H1 (cell line): ENCODE data around the gene ATXN2. TPM values are rescaled to one million over a fixed set of nuclear protein-coding genes. Genes with fewer than 3 reads are reported as not detected.

ENCODE experiments used
- CTCF ChIA-PET: fragments of 300-600 bp; sonication (Branson Sonifier 250); formaldehyde crosslinking; loops from one replicate; lab custom pipeline; 2021; ENCODE audit not compliant: partially characterized antibody; lab: Charles Lee
- POLR2A ChIA-PET: fragments of 300-600 bp; sonication (Branson Sonifier 250); formaldehyde crosslinking; loops from one replicate; lab custom pipeline; 2021; ENCODE audit warnings: inconsistent platforms; ENCODE audit not compliant: partially characterized antibody; lab: Charles Lee
- DNase-seq, 2 experiments: peaks; one replicate each; pipeline versions ENCODE4 v3.0.0 to v3.0.0-alpha.2; 2010 to 2022; ENCODE audit warnings: low spot score in 2 of 2, low read depth in 1 of 2, mixed read lengths in 1 of 2
- FAIRE-seq: peaks from 2 replicates; lab custom pipeline; 2011; peaks lifted over from hg19 to GRCh38; lab: Jason Lieb, UNC
- H2AFZ ChIP-seq: 2 replicates; pipeline ENCODE4 v1.8.1; 2012; ENCODE audit warnings: low read length, inconsistent platforms
- H2AK5ac ChIP-seq: 2 replicates; pipeline ENCODE4 v1.6.1; 2013; ENCODE audit warnings: low read depth, low read length
- H2BK120ac ChIP-seq: replicated peaks from 2 replicates; pipeline ENCODE3; 2013; ENCODE audit warnings: low read depth, low read length, inconsistent platforms
- H2BK12ac ChIP-seq: 2 replicates; pipeline ENCODE4 v1.6.1; 2013; ENCODE audit warnings: low read depth, low read length
- H2BK15ac ChIP-seq: 2 replicates; pipeline ENCODE4 v1.6.1; 2013; ENCODE audit warnings: low read length
- H2BK20ac ChIP-seq: 2 replicates; pipeline ENCODE4 v1.6.1; 2013; ENCODE audit warnings: low read length
- H2BK5ac ChIP-seq: 2 replicates; pipeline ENCODE4 v1.6.1; 2013; ENCODE audit warnings: low read depth, low read length
- H3K14ac ChIP-seq: 2 replicates; pipeline ENCODE4 v1.6.1; 2013; ENCODE audit warnings: inconsistent platforms; ENCODE audit not compliant: insufficient read length
- H3K18ac ChIP-seq: 2 replicates; pipeline ENCODE4 v1.6.1; 2013; ENCODE audit warnings: low read length; ENCODE audit errors: extremely low read depth
- H3K23ac ChIP-seq: 2 replicates; pipeline ENCODE4 v1.6.1; 2013; ENCODE audit warnings: inconsistent platforms; ENCODE audit not compliant: insufficient read length
- H3K23me2 ChIP-seq: 2 replicates; pipeline ENCODE4 v1.6.1; 2013; ENCODE audit warnings: low read depth, low read length
- H3K27ac ChIP-seq: 2 replicates; pipeline ENCODE4 v1.6.1; 2011; ENCODE audit warnings: low read depth, low read length, inconsistent platforms
- H3K27me3 ChIP-seq, 4 experiments: replicated peaks in 1 of 4; 1 replicate in 1 of 4; 2 replicates in 3 of 4; pipeline versions ENCODE4 v1.6.1 to v1.8.1; 2011 to 2013; ENCODE audit warnings: low read length in 3 of 4, mild to moderate bottlenecking in 3 of 4, inconsistent platforms in 2 of 4, mixed read lengths in 2 of 4, moderate library complexity in 1 of 4; ENCODE audit not compliant: control insufficient read depth in 3 of 4, insufficient read depth in 3 of 4; ENCODE audit errors: extremely low read depth in 1 of 4
- H3K36me3 ChIP-seq, 4 experiments: 2 replicates each; pipeline versions ENCODE4 v1.6.1 to v1.8.1; 2011 to 2013; ENCODE audit warnings: mild to moderate bottlenecking in 4 of 4, low read length in 3 of 4, moderate library complexity in 2 of 4, control low read depth in 1 of 4, inconsistent platforms in 1 of 4; ENCODE audit not compliant: insufficient read depth in 4 of 4, control insufficient read depth in 2 of 4
- H3K4ac ChIP-seq: replicated peaks from 2 replicates; pipeline ENCODE3; 2013; ENCODE audit warnings: low read length, low read depth, mixed read lengths, inconsistent platforms; ENCODE audit not compliant: insufficient read length
- H3K4me1 ChIP-seq, 4 experiments: replicated peaks in 1 of 4; 1 replicate in 1 of 4; 2 replicates in 3 of 4; pipeline versions ENCODE4 v1.6.1 to v1.8.1; 2011 to 2013; ENCODE audit warnings: low read length in 3 of 4, inconsistent platforms in 2 of 4, mixed read lengths in 1 of 4; ENCODE audit not compliant: insufficient read depth in 4 of 4, control insufficient read depth in 3 of 4
- H3K4me2 ChIP-seq, 2 experiments: 2 replicates each; pipeline versions ENCODE4 v1.6.1 to v1.8.1; 2011 to 2013; ENCODE audit warnings: low read depth in 2 of 2, low read length in 2 of 2, control low read depth in 1 of 2, inconsistent platforms in 1 of 2, mild to moderate bottlenecking in 1 of 2; ENCODE audit not compliant: insufficient read depth in 1 of 2
- H3K4me3 ChIP-seq, 4 experiments: fragments of 200-600, 300-600 bp in 1 of 4; sonication (generic), shearing (Covaris generic), sonication (Bioruptor Twin) in 1 of 4; 2 replicates each; pipeline versions ENCODE4 v1.5.1 to v1.8.1; 2011 to 2016; ENCODE audit warnings: low read length in 4 of 4, low read depth in 3 of 4, control low read depth in 2 of 4, inconsistent platforms in 2 of 4, mild to moderate bottlenecking in 2 of 4, mixed read lengths in 1 of 4, moderate library complexity in 1 of 4; ENCODE audit not compliant: insufficient read depth in 2 of 4; ENCODE audit errors: extremely low read depth in 1 of 4
- H3K56ac ChIP-seq: replicated peaks from 2 replicates; pipeline ENCODE3; 2013; ENCODE audit warnings: low read depth, mild to moderate bottlenecking, mixed read lengths, low read length, inconsistent platforms; ENCODE audit not compliant: insufficient read length
- H3K79me1 ChIP-seq: 2 replicates; pipeline ENCODE4 v1.6.1; 2013; ENCODE audit warnings: low read depth, low read length, control low read depth
- H3K79me2 ChIP-seq, 2 experiments: 2 replicates each; pipeline versions ENCODE4 v1.6.1 to v1.8.1; 2012 to 2013; ENCODE audit warnings: low read length in 2 of 2, mild to moderate bottlenecking in 2 of 2, inconsistent platforms in 1 of 2; ENCODE audit not compliant: insufficient read depth in 2 of 2, control insufficient read depth in 1 of 2
- H3K9ac ChIP-seq, 4 experiments: replicated peaks in 1 of 4; 1 replicate in 1 of 4; 2 replicates in 3 of 4; pipeline versions ENCODE4 v1.6.1 to v1.8.1; 2011 to 2013; ENCODE audit warnings: low read depth in 3 of 4, low read length in 3 of 4, control low read depth in 2 of 4, mild to moderate bottlenecking in 2 of 4, moderate library complexity in 2 of 4, inconsistent platforms in 1 of 4; ENCODE audit errors: extremely low read depth in 1 of 4
- H3K9me3 ChIP-seq, 2 experiments: 2 replicates each; pipeline versions ENCODE4 v1.6.1 to v1.8.1; 2012 to 2013; ENCODE audit warnings: mild to moderate bottlenecking in 2 of 2, moderate library complexity in 2 of 2, control low read depth in 1 of 2, inconsistent platforms in 1 of 2, low read depth in 1 of 2, low read length in 1 of 2, mixed read lengths in 1 of 2; ENCODE audit not compliant: insufficient read depth in 2 of 2
- H4K20me1 ChIP-seq, 2 experiments: replicated peaks in 1 of 2; 2 replicates each; pipeline versions ENCODE3 to v1.8.1; 2011 to 2013; ENCODE audit warnings: inconsistent platforms in 2 of 2, low read length in 2 of 2, mild to moderate bottlenecking in 1 of 2; ENCODE audit not compliant: insufficient read depth in 2 of 2, control insufficient read depth in 1 of 2
- H4K5ac ChIP-seq: 2 replicates; pipeline ENCODE4 v1.6.1; 2013; ENCODE audit warnings: low read length, low read depth, mixed read lengths, inconsistent platforms; ENCODE audit not compliant: insufficient read length
- H4K8ac ChIP-seq: 2 replicates; pipeline ENCODE4 v1.8.0; 2013; ENCODE audit warnings: mild to moderate bottlenecking, moderate library complexity, low read length, inconsistent platforms; ENCODE audit not compliant: insufficient read depth; ENCODE audit errors: extremely low read depth
- H4K91ac ChIP-seq: replicated peaks from 2 replicates; pipeline ENCODE3; 2013; ENCODE audit warnings: low read length, mixed read lengths, inconsistent platforms; ENCODE audit not compliant: insufficient read length
- ASH2L ChIP-seq: fragments of 200-600, 300-600 bp; sonication (generic); IDR thresholded peaks from one replicate; pipeline ENCODE4 v1.7.1; 2017; ENCODE audit warnings: low read length
- CBX5 ChIP-seq: fragments of 300-800, 300-1000 bp; sonication (generic); IDR thresholded peaks from 2 replicates; pipeline ENCODE4 v1.7.1; 2016; ENCODE audit warnings: antibody characterized with exemption, low read length, low read depth
- CHD2 ChIP-seq: IDR thresholded peaks from 2 replicates; pipeline ENCODE4 v1.6.1; 2012; ENCODE audit warnings: low read length, improper control_type of control experiment
- EGR1 ChIP-seq: IDR thresholded peaks from 2 replicates; pipeline ENCODE4 v1.6.1; 2011; ENCODE audit warnings: low read depth, low read length, borderline replicate concordance
- HDAC2 ChIP-seq, 2 experiments: fragments of 300-600 bp in 1 of 2; sonication (generic) in 1 of 2; IDR thresholded peaks; 2 replicates each; pipeline ENCODE4 v1.6.1; 2011 to 2012; ENCODE audit warnings: low read depth in 2 of 2, low read length in 2 of 2, mild to moderate bottlenecking in 2 of 2, moderate library complexity in 2 of 2, borderline replicate concordance in 1 of 2, inconsistent platforms in 1 of 2
- POLR2AphosphoS5 ChIP-seq: IDR thresholded peaks from 2 replicates; pipeline ENCODE4 v1.6.1; 2011; ENCODE audit warnings: low read depth, low read length
- POU5F1 ChIP-seq: IDR thresholded peaks from 2 replicates; pipeline ENCODE4 v1.6.1; 2011; ENCODE audit warnings: low read depth, mild to moderate bottlenecking, low read length, moderate library complexity
- RAD21 ChIP-seq, 2 experiments: IDR thresholded peaks in 1 of 2; conservative IDR thresholded peaks in 1 of 2; 2 replicates each; pipeline ENCODE4 v1.6.1; 2011; ENCODE audit warnings: low read depth in 2 of 2, low read length in 2 of 2, improper control_type of control experiment in 1 of 2, inconsistent platforms in 1 of 2, mild to moderate bottlenecking in 1 of 2, moderate library complexity in 1 of 2
- RNF2 ChIP-seq: fragments of 200-900, 300-1000 bp; sonication (generic); IDR thresholded peaks from 2 replicates; pipeline ENCODE4 v1.7.1; 2016; ENCODE audit warnings: borderline replicate concordance, low read depth, mild to moderate bottlenecking, antibody characterized with exemption, low read length; ENCODE audit not compliant: poor library complexity, severe bottlenecking; ENCODE audit errors: missing control alignments
- SP2 ChIP-seq: IDR thresholded peaks from 2 replicates; pipeline ENCODE4 v1.6.1; 2012; ENCODE audit warnings: mild to moderate bottlenecking, low read length, inconsistent platforms
- TAF7 ChIP-seq: optimal IDR thresholded peaks from 2 replicates; pipeline ENCODE3; 2011; ENCODE audit warnings: low read depth, mild to moderate bottlenecking, inconsistent platforms, low read length, moderate library complexity, borderline replicate concordance
- WGBS, 2 experiments: shearing (Covaris generic) in 1 of 2; methylation state at CpG; one replicate each; pipeline versions ENCODE4 v1.1.6 to v1.1.7; 2013 to 2015; ENCODE audit warnings: low lambda C conversion rate in 2 of 2, mixed read lengths in 2 of 2, inconsistent platforms in 1 of 2, low coverage in 1 of 2, missing lambda C conversion rate in 1 of 2; ENCODE audit not compliant: insufficient replicate concordance in 2 of 2, insufficient coverage in 1 of 2, insufficient read length in 1 of 2; ENCODE audit errors: extremely low coverage in 1 of 2, missing lambda C conversion rate in 1 of 2; 5-methylcytosine and 5-hydroxymethylcytosine counted together
- polyA plus RNA-seq, 7 experiments: library from polyadenylated mRNA; depleted of rRNA in 3 of 7; stranded (reverse) in 5 of 7; unstranded in 2 of 7; fragments of >200 nt in 5 of 7; fragments of 200-250 nt in 2 of 7; gene quantifications; 1 replicate in 5 of 7; 2 replicates in 1 of 7; 4 replicates in 1 of 7; pipeline versions ENCODE4 v1.2.1 to v1.2.3, GENCODE V29; 2011 to 2013; ENCODE audit warnings: missing spikeins in 2 of 7, mixed read lengths in 2 of 7
- total RNA-seq: library from RNA; stranded (reverse); fragmentation: NEBNext Ultra II Directional; extraction: Animal tissue kit (Norgen Biotek cat#: 25700); gene quantifications from 2 replicates; pipeline ENCODE4 v1.2.1, GENCODE V29; 2021
- TF ChIP-seq, protein P1 (sequence below): IDR thresholded peaks from 2 replicates; pipeline ENCODE4 v1.6.1; 2012; ENCODE audit warnings: low read length, inconsistent platforms

ATXN2 gene
- total and polyA plus RNA-seq, 2 of the 8 experiments (the other 6 are each of a cell fraction or from before 2014, with no cell fraction given), result 46.6 to 80.7 TPM

DNA sequence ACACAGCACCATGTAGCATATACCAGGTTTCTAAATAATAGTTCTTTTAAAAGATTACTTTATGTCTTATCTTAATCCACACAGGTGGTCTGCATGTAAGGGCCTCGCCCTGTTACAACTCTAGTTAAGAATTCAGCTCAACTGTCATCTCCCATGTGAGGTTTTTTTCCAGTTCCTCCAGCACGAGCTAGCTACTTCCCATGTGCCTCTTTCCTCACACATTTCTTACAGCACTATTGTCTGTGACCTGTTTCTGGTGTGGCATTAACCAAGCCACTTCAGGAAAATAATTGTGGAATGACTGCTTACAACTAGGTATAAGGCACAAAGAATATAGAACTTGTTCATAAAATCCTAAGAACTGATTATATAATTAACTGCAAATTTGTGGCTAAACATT is 127.9 kb downstream of the ATXN2 start:
- POLR2A ChIA-PET, result no interaction called here
- no peak for TF ChIP-seq CHD2
- TF ChIP-seq, protein P1, sequence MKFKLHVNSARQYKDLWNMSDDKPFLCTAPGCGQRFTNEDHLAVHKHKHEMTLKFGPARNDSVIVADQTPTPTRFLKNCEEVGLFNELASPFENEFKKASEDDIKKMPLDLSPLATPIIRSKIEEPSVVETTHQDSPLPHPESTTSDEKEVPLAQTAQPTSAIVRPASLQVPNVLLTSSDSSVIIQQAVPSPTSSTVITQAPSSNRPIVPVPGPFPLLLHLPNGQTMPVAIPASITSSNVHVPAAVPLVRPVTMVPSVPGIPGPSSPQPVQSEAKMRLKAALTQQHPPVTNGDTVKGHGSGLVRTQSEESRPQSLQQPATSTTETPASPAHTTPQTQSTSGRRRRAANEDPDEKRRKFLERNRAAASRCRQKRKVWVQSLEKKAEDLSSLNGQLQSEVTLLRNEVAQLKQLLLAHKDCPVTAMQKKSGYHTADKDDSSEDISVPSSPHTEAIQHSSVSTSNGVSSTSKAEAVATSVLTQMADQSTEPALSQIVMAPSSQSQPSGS, result no peak
- TF ChIP-seq RNF2, result no peak
- no peak for TF ChIP-seq TAF7
- TF ChIP-seq EGR1, result no peak
- no peak for TF ChIP-seq CBX5
- no peak for TF ChIP-seq ASH2L
- no peak for TF ChIP-seq POLR2AphosphoS5
- TF ChIP-seq HDAC2 (IDR thresholded peaks at IDR 0.05; ENCODE audit: borderline replicate concordance in 1 of 2, low read depth in 2 of 2, low read length in 2 of 2), result no peak
- no peak for TF ChIP-seq RAD21 (IDR thresholded peaks at IDR 0.05 in 1 of 2, conservative IDR thresholded peaks at IDR 0.05 in 1 of 2; ENCODE audit: low read depth in 2 of 2, low read length in 2 of 2)
- no peak for TF ChIP-seq POU5F1
- TF ChIP-seq SP2, result no peak

More for the DNA sequence above, 127.9 kb downstream of the ATXN2 start:
- H3K27ac ChIP-seq, result no peak overlapping the region
- FAIRE-seq (no peak), DNase-seq (no peak)
- H3K23ac ChIP-seq, result no peak overlapping the region
- no peaks in the 10 kb centered on the region for H3K23me2 ChIP-seq
- H2BK120ac ChIP-seq, result no peak overlapping the region
- H3K79me1 ChIP-seq, result no peaks in the 10 kb centered on the region
- no peak overlapping the region for H3K4me2 ChIP-seq
- no peak overlapping the region for H3K56ac ChIP-seq
- no peak overlapping the region for H4K8ac ChIP-seq
- H2AFZ ChIP-seq, result no peak overlapping the region
- no peak overlapping the region for H2BK5ac ChIP-seq
- CTCF ChIA-PET, result interaction anchor here (0.8 to 3.3 kb wide), 5 partner anchors 10 to 74 kb away, joined by 3 to 17 read pairs (median 5); no protein-coding TSS in a partner anchor
- H2BK15ac ChIP-seq, result no peak overlapping the region
- H3K14ac ChIP-seq, result no peak overlapping the region
- no peak overlapping the region for H3K9ac ChIP-seq
- no peak overlapping the region for H4K91ac ChIP-seq
- WGBS, 2 experiments, result 83% methylated on average over 2 of the region's 2 CpGs; no CpG with 5 or more reads in 1 of the 2 experiments
- H3K18ac ChIP-seq, result no peak overlapping the region
- H4K5ac ChIP-seq, result no peak overlapping the region
- no peaks in the 10 kb centered on the region for H3K9me3 ChIP-seq
- H2BK20ac ChIP-seq, result no peak overlapping the region
- no peak overlapping the region for H3K4ac ChIP-seq
- no peaks in the 10 kb centered on the region for H3K27me3 ChIP-seq
- H3K4me3 ChIP-seq, result no peak overlapping the region
- H2BK12ac ChIP-seq, result no peak overlapping the region
- H2AK5ac ChIP-seq, result no peak overlapping the region
- H3K4me1 ChIP-seq, result no peaks in the 10 kb centered on the region
- no peaks in the 10 kb centered on the region for H4K20me1 ChIP-seq
- H3K36me3 ChIP-seq, result peaks cover 9 to 43% (median 14%) of the 10 kb centered on the region in 4 experiments; a peak in 6 of 8 replicates
- H3K79me2 ChIP-seq, result no peaks in the 10 kb centered on the region
